HUES48 (cell line): ENCODE measurements around the gene RAB40C.

ENCODE experiments used
- H3K27ac ChIP-seq: one replicate; pipeline ENCODE4 v1.7.0; 2013; ENCODE audit warnings: low read depth, low read length, inconsistent platforms
- H3K27me3 ChIP-seq: 2 replicates; pipeline ENCODE4 v1.6.1; 2013; ENCODE audit warnings: mild to moderate bottlenecking, low read length; ENCODE audit not compliant: control insufficient read depth, insufficient read depth
- H3K36me3 ChIP-seq: 2 replicates; pipeline ENCODE4 v1.6.1; 2013; ENCODE audit warnings: low read length; ENCODE audit not compliant: control insufficient read depth, insufficient read depth
- H3K4me1 ChIP-seq: 2 replicates; pipeline ENCODE4 v1.6.1; 2013; ENCODE audit warnings: mild to moderate bottlenecking, low read length; ENCODE audit not compliant: control insufficient read depth, insufficient read depth
- H3K4me3 ChIP-seq: 2 replicates; pipeline ENCODE4 v1.5.1; 2013; ENCODE audit warnings: mild to moderate bottlenecking, low read depth, low read length
- H3K9ac ChIP-seq: 2 replicates; pipeline ENCODE4 v1.6.1; 2013; ENCODE audit warnings: mild to moderate bottlenecking, low read depth, low read length, moderate library complexity
- H3K9me3 ChIP-seq: 2 replicates; pipeline ENCODE4 v1.6.1; 2013; ENCODE audit warnings: low read length; ENCODE audit not compliant: control insufficient read depth, insufficient read depth

The RAB40C gene

GRCh38 chr16:553601-554296 lies 36.1 kb upstream of the RAB40C start:
- Histone ChIP-seq H3K4me1 (no peaks in the 10 kb centered on the region), H3K9ac (no peak overlapping the region), H3K9me3 (no peaks in the 10 kb centered on the region), H3K27me3 (peaks cover 4% of the 10 kb centered on the region), H3K4me3 (no peak overlapping the region), H3K36me3 (peaks cover 14% of the 10 kb centered on the region), H3K27ac (no peak overlapping the region)

DNA sequence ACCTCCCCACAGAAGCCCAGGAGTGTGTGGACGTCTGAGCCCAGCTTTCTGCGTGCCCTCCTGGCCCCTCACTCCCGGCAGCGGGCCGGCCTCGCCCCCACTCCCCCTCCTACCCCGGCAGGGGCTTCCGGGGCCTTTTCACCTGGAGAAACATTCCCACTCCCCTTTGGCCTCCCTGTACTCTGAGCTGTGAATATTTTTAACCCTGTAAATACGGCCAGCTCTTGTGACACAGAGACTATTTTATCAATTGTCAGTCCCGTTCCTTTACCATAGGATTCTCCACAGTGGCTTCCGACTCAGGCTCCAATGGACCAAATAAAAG lies 35.6 kb upstream of the RAB40C start:
- Histone ChIP-seq H3K27me3 (peaks cover 10% of the 10 kb centered on the region), H3K27ac (no peak overlapping the region), H3K4me3 (no peak overlapping the region), H3K9me3 (no peaks in the 10 kb centered on the region), H3K9ac (no peak overlapping the region), H3K4me1 (no peaks in the 10 kb centered on the region), H3K36me3 (peaks cover 14% of the 10 kb centered on the region)

DNA sequence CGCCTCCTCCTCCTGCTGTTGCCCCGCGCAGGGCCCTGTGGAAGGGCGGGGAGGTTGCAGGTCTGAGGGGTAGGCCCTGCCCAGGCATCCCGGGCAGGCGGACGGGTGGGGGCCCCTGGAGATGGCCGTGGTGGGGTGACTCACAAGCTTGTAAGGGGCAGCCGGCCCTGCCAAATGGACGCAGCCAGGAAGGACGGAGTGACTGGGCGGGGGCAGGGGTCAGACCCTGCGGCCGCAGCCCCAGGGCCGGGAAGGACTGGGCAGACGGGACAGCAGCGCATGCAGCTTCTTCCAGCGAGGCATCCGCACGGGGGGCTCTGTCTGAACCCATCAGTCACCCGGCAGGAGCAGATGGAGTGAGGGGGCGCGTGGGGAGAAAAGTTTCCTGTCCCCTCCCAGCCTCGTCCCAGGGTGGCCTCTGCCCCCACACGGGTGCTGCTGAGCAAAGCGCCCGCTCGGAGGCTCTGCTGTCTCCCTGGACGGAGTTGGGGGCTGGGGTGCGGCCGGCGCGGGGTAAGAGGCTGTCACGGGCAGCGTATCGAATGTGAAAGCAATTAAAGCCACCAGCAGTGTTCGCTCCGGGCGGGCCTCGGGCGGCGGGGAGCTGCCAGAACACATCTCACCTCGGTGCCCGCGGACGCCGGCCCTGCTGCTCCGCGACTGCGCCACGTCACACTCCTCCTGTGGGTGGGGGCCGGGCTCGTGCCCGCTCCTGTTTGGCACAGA lies 35.1 kb upstream of the RAB40C start:
- H3K36me3 ChIP-seq: peaks cover 14% of the 10 kb centered on the region
- no peak overlapping the region for H3K9ac ChIP-seq
- no peaks in the 10 kb centered on the region for H3K4me1 ChIP-seq
- H3K27ac ChIP-seq: no peak overlapping the region
- H3K9me3 ChIP-seq: no peaks in the 10 kb centered on the region
- H3K27me3 ChIP-seq: peaks cover 15% of the 10 kb centered on the region
- no peak overlapping the region for H3K4me3 ChIP-seq

GRCh38 chr16:555528-556473 lies 34.1 kb upstream of the RAB40C start:
- Histone ChIP-seq H3K27ac (no peak overlapping the region), H3K36me3 (peaks cover 14% of the 10 kb centered on the region), H3K27me3 (peaks cover 23% of the 10 kb centered on the region), H3K4me1 (no peaks in the 10 kb centered on the region), H3K9me3 (no peaks in the 10 kb centered on the region), H3K4me3 (no peak overlapping the region), H3K9ac (no peak overlapping the region)

DNA sequence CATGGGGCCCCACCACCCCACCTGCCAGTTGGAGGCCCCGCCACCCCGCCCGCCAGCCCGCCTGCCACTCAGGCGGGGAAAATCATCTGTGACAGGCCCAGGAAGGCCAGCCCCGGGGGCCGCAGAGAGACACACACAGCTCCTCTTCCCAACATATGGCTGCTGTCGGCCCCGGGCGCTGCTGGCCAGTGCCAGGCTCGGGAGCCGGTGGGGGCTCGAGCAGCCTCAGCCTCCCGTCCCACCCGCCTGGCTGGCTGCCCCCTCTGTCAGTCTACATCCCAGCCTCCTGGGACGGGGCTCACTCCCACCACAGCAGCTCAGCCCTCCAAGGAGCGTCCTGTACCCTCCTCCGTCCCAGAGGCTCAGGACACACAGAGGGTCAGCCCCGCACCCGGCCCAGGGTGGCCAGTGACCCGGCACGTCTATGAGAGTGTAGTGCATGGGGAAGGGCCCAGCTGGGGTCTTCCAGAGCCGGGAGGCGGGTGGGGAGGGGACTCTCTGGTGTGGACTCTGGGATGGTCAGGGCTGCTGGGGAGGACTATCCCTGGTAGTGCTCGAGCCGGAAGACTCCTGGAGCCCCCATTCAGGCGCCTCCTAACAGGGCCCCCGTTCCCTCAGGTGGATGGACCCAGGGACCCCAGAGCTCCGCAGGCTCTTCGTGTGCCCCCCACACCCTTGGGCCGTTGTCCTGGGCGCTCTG lies 33.2 kb upstream of the RAB40C start:
- no peak overlapping the region for H3K27ac ChIP-seq
- no peak overlapping the region for H3K4me3 ChIP-seq
- H3K27me3 ChIP-seq: peaks cover 31% of the 10 kb centered on the region
- H3K36me3 ChIP-seq: peaks cover 9% of the 10 kb centered on the region
- H3K4me1 ChIP-seq: no peaks in the 10 kb centered on the region
- H3K9ac ChIP-seq: no peak overlapping the region
- H3K9me3 ChIP-seq: no peaks in the 10 kb centered on the region

DNA sequence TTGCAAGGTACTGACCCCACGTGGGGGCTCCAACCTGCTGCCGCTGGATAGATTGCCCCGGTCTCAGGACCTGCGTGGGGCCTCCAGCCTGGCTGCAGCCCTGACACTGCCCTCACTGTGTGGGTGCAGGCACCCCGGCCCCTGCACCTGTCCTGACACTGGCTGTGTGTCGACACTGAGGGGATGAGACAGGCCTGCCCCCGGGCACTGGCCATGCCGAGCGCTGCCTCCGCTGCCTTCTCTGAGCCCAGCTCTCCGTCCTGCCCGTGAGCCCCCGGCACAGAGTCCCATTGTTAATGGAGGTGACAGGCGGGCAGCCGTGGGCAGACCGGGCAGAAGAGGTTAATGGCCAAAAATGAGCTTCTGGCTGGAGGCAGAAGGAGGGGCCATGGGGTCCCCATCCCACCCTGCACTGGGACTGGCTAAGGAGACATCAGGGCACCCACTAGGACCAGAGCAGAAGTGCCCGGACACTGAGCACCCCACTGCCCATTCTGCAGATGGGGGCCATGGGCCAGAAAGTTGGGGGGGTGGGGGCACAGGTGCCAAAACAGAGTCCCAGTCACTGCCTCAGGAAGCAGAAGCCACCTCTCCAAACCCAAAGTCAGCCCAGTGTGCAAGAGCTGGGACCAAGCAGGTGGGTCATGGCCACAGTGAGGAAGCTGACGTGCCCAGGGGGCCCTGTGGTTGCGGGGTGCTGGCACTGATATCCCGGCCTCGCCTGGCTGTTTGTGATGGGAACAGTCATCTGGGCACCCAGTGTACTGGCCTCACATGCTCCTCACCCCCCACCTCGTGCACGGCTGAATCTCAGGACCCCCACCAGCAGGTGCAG lies 32.2 kb upstream of the RAB40C start:
- H3K4me3 ChIP-seq: no peak overlapping the region

GRCh38 chr16:558298-559020 lies 31.4 kb upstream of the RAB40C start:
- H3K27me3 ChIP-seq: peaks cover 42% of the 10 kb centered on the region
- no peak overlapping the region for H3K4me3 ChIP-seq
- H3K27ac ChIP-seq: no peak overlapping the region
- no peaks in the 10 kb centered on the region for H3K9me3 ChIP-seq
- no peak overlapping the region for H3K9ac ChIP-seq
- no peaks in the 10 kb centered on the region for H3K4me1 ChIP-seq
- H3K36me3 ChIP-seq: no peaks in the 10 kb centered on the region

More for the DNA sequence above, 32.2 kb upstream of the RAB40C start:
- no peaks in the 10 kb centered on the region for H3K9me3 ChIP-seq
- H3K4me1 ChIP-seq: no peaks in the 10 kb centered on the region
- H3K36me3 ChIP-seq: no peaks in the 10 kb centered on the region
- H3K27ac ChIP-seq: no peak overlapping the region
- no peak overlapping the region for H3K9ac ChIP-seq
- peaks cover 42% of the 10 kb centered on the region for H3K27me3 ChIP-seq

GRCh38 chr16:559021-559380 lies 30.9 kb upstream of the RAB40C start:
- H3K27ac ChIP-seq: no peak overlapping the region
- no peaks in the 10 kb centered on the region for H3K9me3 ChIP-seq
- H3K9ac ChIP-seq: no peak overlapping the region
- H3K27me3 ChIP-seq: peaks cover 42% of the 10 kb centered on the region
- H3K4me1 ChIP-seq: no peaks in the 10 kb centered on the region
- H3K36me3 ChIP-seq: no peaks in the 10 kb centered on the region
- no peak overlapping the region for H3K4me3 ChIP-seq

GRCh38 chr16:559411-560203 lies 30.3 kb upstream of the RAB40C start:
- Histone ChIP-seq H3K36me3 (no peaks in the 10 kb centered on the region), H3K27ac (no peak overlapping the region), H3K27me3 (peaks cover 42% of the 10 kb centered on the region), H3K4me3 (peak overlapping the region; percentile 45; the same call in 1 of the 2 replicates), H3K9ac (no peak overlapping the region), H3K4me1 (no peaks in the 10 kb centered on the region), H3K9me3 (no peaks in the 10 kb centered on the region)
